HCT116 (cell line): ENCODE data around the gene OCRL. TPM values are rescaled to one million over a fixed set of nuclear protein-coding genes. Genes with fewer than 3 reads are reported as not detected.
A peak's percentile ranks its signal among the peaks of the same experiment; 100 is the strongest.

Source experiments
- ATAC-seq: fragments of 200-7000 bp; cut with Tn5 transposase; 2 replicates; pipeline ENCODE4 v1.9.1; 2020; ENCODE audit warnings: mild to moderate bottlenecking, moderate library complexity
- BruUV-seq: library from RNA; stranded (reverse); fragments of 400-500 nt; replicated peaks from 2 replicates; lab custom pipeline; 2021; lab: Mats Ljungman, UMichigan
- CTCF ChIA-PET: fragments of 300-600 bp; sonication (Branson Sonifier 250); formaldehyde crosslinking; loops from one replicate; lab custom pipeline; 2021; ENCODE audit warnings: antibody characterized with exemption; lab: Charles Lee
- POLR2A ChIA-PET: fragments of 300-600, 350-600 bp; sonication (Branson Sonifier 250); formaldehyde crosslinking; loops from one replicate; lab custom pipeline; 2021; ENCODE audit warnings: antibody characterized with exemption; lab: Charles Lee
- RAD21 ChIA-PET, 2 experiments: fragments of 300-600 bp; sonication (Branson Sonifier 250); formaldehyde crosslinking; loops; one replicate each; lab custom pipeline; 2023; ENCODE audit warnings: low total read pairs in 2 of 2; ENCODE audit not compliant: uncharacterized antibody in 2 of 2, unreplicated experiment in 2 of 2, low non-redundant PET in 1 of 2; lab: Charles Lee
- DNase-seq: peaks from one replicate; pipeline ENCODE4 v3.0.0-alpha.2; 2010; ENCODE audit warnings: low read depth, low spot score
- H2AFZ ChIP-seq: fragments of 200-600 bp; shearing (Covaris generic), sonication (generic); 2 replicates; pipeline ENCODE4 v1.6.1; 2017; ENCODE audit warnings: low read depth, mixed run types, mixed read lengths, antibody characterized with exemption, low read length; ENCODE audit not compliant: poor library complexity, severe bottlenecking
- H3K27ac ChIP-seq: 2 replicates; pipeline ENCODE4 v1.5.1; 2012; ENCODE audit warnings: low read depth, low read length
- H3K27me3 ChIP-seq: fragments of 200-600 bp; sonication (generic); 2 replicates; pipeline ENCODE4 v1.6.1; 2016; ENCODE audit warnings: mixed run types, low read length, mixed read lengths; ENCODE audit not compliant: insufficient read depth
- H3K36me3 ChIP-seq, 2 experiments: fragments of 200-500 bp in 1 of 2; fragments of 200-600 bp in 1 of 2; sonication (Bioruptor generic) in 1 of 2; sonication (generic) in 1 of 2; 2 replicates each; pipeline versions ENCODE4 v1.5.1 to v1.6.1; 2014 to 2016; ENCODE audit warnings: low read length in 2 of 2, inconsistent platforms in 1 of 2, mixed read lengths in 1 of 2, mixed run types in 1 of 2; ENCODE audit not compliant: insufficient read depth in 2 of 2, control insufficient read depth in 1 of 2
- H3K4me1 ChIP-seq, 2 experiments: fragments of 200-600 bp in 1 of 2; sonication (generic) in 1 of 2; 2 replicates each; pipeline versions ENCODE4 v1.5.1 to v1.6.1; 2012 to 2017; ENCODE audit warnings: low read length in 2 of 2, inconsistent platforms in 1 of 2, mild to moderate bottlenecking in 1 of 2, mixed read lengths in 1 of 2, mixed run types in 1 of 2, moderate library complexity in 1 of 2; ENCODE audit not compliant: insufficient read depth in 2 of 2, control insufficient read depth in 1 of 2
- H3K4me2 ChIP-seq: fragments of 200-600 bp; sonication (generic); 2 replicates; pipeline ENCODE4 v1.6.1; 2017; ENCODE audit warnings: mixed run types, low read length, mixed read lengths
- H3K4me3 ChIP-seq, 2 experiments: fragments of 200-600 bp in 1 of 2; sonication (generic) in 1 of 2; replicated peaks in 1 of 2; 2 replicates each; pipeline ENCODE4 v1.5.1; 2011 to 2016; ENCODE audit warnings: low read length in 2 of 2, control low read depth in 1 of 2, low read depth in 1 of 2, mild to moderate bottlenecking in 1 of 2, mixed read lengths in 1 of 2, mixed run types in 1 of 2
- H3K79me2 ChIP-seq: fragments of 200-600 bp; sonication (generic); 2 replicates; pipeline ENCODE4 v1.6.1; 2017; ENCODE audit warnings: mild to moderate bottlenecking, mixed run types, low read length, moderate library complexity, mixed read lengths; ENCODE audit not compliant: insufficient read depth
- H3K9ac ChIP-seq: fragments of 200-600 bp; sonication (generic); 2 replicates; pipeline ENCODE4 v1.6.1; 2016; ENCODE audit warnings: low read length, mixed read lengths
- H3K9me2 ChIP-seq: fragments of 200-600 bp; sonication (generic), shearing (Covaris generic); 2 replicates; pipeline ENCODE4 v1.6.1; 2017; ENCODE audit warnings: mixed run types, mild to moderate bottlenecking, moderate library complexity; ENCODE audit not compliant: insufficient read depth
- H3K9me3 ChIP-seq, 2 experiments: fragments of 200-500 bp in 1 of 2; fragments of 200-600 bp in 1 of 2; sonication (Bioruptor generic) in 1 of 2; sonication (generic) in 1 of 2; 2 replicates each; pipeline ENCODE4 v1.6.1; 2014 to 2017; ENCODE audit warnings: low read length in 2 of 2, mixed read lengths in 2 of 2, inconsistent platforms in 1 of 2, low read depth in 1 of 2, mild to moderate bottlenecking in 1 of 2, mixed run types in 1 of 2, moderate library complexity in 1 of 2; ENCODE audit not compliant: control insufficient read depth in 1 of 2, insufficient read depth in 1 of 2
- H4K20me1 ChIP-seq: fragments of 200-600 bp; sonication (generic), shearing (Covaris generic); 2 replicates; pipeline ENCODE4 v1.6.1; 2017; ENCODE audit warnings: mixed run types, mild to moderate bottlenecking, moderate library complexity; ENCODE audit not compliant: insufficient read depth
- EZH2 ChIP-seq: fragments of 200-600 bp; sonication (generic); IDR thresholded peaks from 2 replicates; pipeline ENCODE4 v1.6.1; 2017; ENCODE audit warnings: antibody characterized with exemption, mixed run types
- FOSL1 ChIP-seq: IDR thresholded peaks from 2 replicates; pipeline ENCODE4 v1.6.1; 2012; ENCODE audit warnings: low read depth
- JUND ChIP-seq: IDR thresholded peaks from 2 replicates; pipeline ENCODE4 v1.6.1; 2012
- RAD21 ChIP-seq: IDR thresholded peaks from 2 replicates; pipeline ENCODE4 v1.6.1; 2012; ENCODE audit warnings: low read depth, mild to moderate bottlenecking
- SIN3A ChIP-seq: IDR thresholded peaks from 2 replicates; pipeline ENCODE4 v1.6.1; 2012; ENCODE audit warnings: low read depth
- SP1 ChIP-seq: IDR thresholded peaks from 2 replicates; pipeline ENCODE4 v1.6.1; 2012; ENCODE audit warnings: low read depth
- TCF7L2 ChIP-seq: IDR thresholded peaks from 2 replicates; pipeline ENCODE4 v1.7.0; 2011; ENCODE audit warnings: borderline replicate concordance, inconsistent platforms; ENCODE audit not compliant: insufficient read depth, insufficient read length; ENCODE audit errors: extremely low read depth
- YY1 ChIP-seq: IDR thresholded peaks from 2 replicates; pipeline ENCODE4 v1.6.1; 2011; ENCODE audit warnings: low read length, low read depth, moderate library complexity, mild to moderate bottlenecking; ENCODE audit not compliant: insufficient replicate concordance; ENCODE audit errors: extremely low read depth
- intact Hi-C: fragments of 100-400 bp; cut with micrococcal nuclease; formaldehyde crosslinking; loops from 2 replicates; pipeline ENCODE4 v1.10.0; 2022
- total RNA-seq: library from RNA; stranded (reverse); gene quantifications from one replicate; pipeline ENCODE4 v1.2.1, GENCODE V29; 2021; ENCODE audit not compliant: unreplicated experiment
- TF ChIP-seq, protein P1 (sequence below), 3 experiments: fragments of 200-600 bp in 1 of 3; sonication (generic) in 1 of 3; IDR thresholded peaks in 2 of 3; conservative IDR thresholded peaks in 1 of 3; 2 replicates each; pipeline ENCODE4 v1.5.1; 2012 to 2017; ENCODE audit warnings: low read depth in 2 of 3, low read length in 2 of 3, antibody characterized with exemption in 1 of 3, borderline replicate concordance in 1 of 3, control low read depth in 1 of 3, mild to moderate bottlenecking in 1 of 3, mixed read lengths in 1 of 3, mixed run types in 1 of 3, moderate library complexity in 1 of 3; ENCODE audit not compliant: insufficient read depth in 1 of 3
- TF ChIP-seq, protein P2 (sequence below): IDR thresholded peaks from 2 replicates; pipeline ENCODE4 v1.6.1; 2012

Gene OCRL
- total RNA-seq, 1 experiment from 2014 or later = 19.8 TPM

DNA sequence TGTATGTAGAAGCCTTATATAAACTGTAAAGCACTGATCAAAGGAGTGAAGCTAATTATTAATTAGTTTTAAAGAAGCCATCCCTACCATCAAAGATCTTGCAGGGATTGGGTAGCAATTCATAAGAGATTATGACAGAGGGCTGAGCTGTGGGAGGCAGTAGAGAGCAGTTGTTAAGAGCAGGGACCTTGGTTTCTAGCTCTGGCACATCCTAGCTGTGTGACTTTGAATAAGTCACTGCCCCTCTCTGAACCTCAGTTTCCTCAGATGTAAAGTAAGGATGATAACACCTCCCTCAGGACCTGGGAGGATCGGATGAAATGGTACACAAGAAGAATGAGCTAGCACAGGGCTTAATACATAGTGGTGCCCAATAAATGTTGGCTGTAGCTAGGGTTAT lies 69.3 kb downstream of the OCRL start:
- Histone ChIP-seq H3K27ac (no peak overlapping the region), H3K4me3 (no peak overlapping the region), H4K20me1 (no peaks in the 10 kb centered on the region), H3K9me2 (no peaks in the 10 kb centered on the region), H3K9me3 (no peaks in the 10 kb centered on the region), H3K9ac (no peak overlapping the region), H2AFZ (no peak overlapping the region), H3K27me3 (no peaks in the 10 kb centered on the region), H3K4me2 (no peak overlapping the region), H3K79me2 (no peaks in the 10 kb centered on the region), H3K4me1 (peaks cover 6 to 7% of the 10 kb centered on the region in 2 experiments; a peak in 2 of 4 replicates), H3K36me3 (no peaks in the 10 kb centered on the region)
- no peak for ATAC-seq
- no TSS peak for BruUV-seq
- TF ChIP-seq, protein P1, sequence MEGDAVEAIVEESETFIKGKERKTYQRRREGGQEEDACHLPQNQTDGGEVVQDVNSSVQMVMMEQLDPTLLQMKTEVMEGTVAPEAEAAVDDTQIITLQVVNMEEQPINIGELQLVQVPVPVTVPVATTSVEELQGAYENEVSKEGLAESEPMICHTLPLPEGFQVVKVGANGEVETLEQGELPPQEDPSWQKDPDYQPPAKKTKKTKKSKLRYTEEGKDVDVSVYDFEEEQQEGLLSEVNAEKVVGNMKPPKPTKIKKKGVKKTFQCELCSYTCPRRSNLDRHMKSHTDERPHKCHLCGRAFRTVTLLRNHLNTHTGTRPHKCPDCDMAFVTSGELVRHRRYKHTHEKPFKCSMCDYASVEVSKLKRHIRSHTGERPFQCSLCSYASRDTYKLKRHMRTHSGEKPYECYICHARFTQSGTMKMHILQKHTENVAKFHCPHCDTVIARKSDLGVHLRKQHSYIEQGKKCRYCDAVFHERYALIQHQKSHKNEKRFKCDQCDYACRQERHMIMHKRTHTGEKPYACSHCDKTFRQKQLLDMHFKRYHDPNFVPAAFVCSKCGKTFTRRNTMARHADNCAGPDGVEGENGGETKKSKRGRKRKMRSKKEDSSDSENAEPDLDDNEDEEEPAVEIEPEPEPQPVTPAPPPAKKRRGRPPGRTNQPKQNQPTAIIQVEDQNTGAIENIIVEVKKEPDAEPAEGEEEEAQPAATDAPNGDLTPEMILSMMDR (IDR thresholded peaks at IDR 0.05 in 2 of 3, conservative IDR thresholded peaks at IDR 0.05 in 1 of 3; ENCODE audit: borderline replicate concordance in 1 of 3, insufficient read depth in 1 of 3, low read depth in 2 of 3, low read length in 2 of 3) = 0 out of 6 replicates have a peak, but pooled peaks of 1 of the 3 experiments have one; percentile 9
- TF ChIP-seq FOSL1 (no peak), RAD21 (0 out of 2 replicates have a peak, but pooled peaks have one; percentile 9)
- POLR2A ChIA-PET = no interaction called here
- intact Hi-C loops = loop anchor here (5.0 to 10.0 kb wide), 3 partner anchors 298 to 1305 kb away; partner anchors contain the start of gene UTP14A
- no peak for DNase-seq
- CTCF ChIA-PET = interaction anchor here (4.0 kb wide), 1 partner anchor 116 kb away, joined by 27 read pairs; no protein-coding TSS in a partner anchor
- RAD21 ChIA-PET = no interaction called here

DNA sequence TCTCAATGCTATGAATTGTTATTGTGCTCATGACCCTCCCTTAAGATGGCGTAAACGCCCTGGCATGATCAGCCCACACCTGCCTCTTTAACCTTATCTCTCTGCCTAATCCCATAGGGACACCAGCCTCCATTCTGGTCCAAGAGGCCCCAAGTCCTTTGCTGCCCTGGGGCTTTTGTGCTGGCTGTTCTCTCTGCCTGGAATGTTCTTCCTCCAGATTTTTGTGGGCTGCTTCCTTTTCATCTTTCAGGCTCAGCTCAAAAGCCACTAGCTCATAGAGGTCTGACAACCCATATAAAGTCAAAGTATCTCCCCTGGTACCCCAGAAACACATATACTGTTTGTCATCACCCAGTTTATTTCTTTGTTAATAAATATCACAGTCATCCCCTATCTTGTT lies 72.3 kb downstream of the OCRL start:
- Histone ChIP-seq H4K20me1 (no peaks in the 10 kb centered on the region), H3K9ac (no peak overlapping the region), H3K4me1 (no peaks in the 10 kb centered on the region), H3K36me3 (no peaks in the 10 kb centered on the region), H3K9me2 (no peaks in the 10 kb centered on the region), H3K27ac (no peak overlapping the region), H3K79me2 (no peaks in the 10 kb centered on the region), H3K9me3 (no peaks in the 10 kb centered on the region), H3K4me2 (no peak overlapping the region), H3K27me3 (no peaks in the 10 kb centered on the region), H2AFZ (no peak overlapping the region), H3K4me3 (no peak overlapping the region)
- POLR2A ChIA-PET = no interaction called here
- RAD21 ChIA-PET = no interaction called here
- no peak for ATAC-seq
- no peak for DNase-seq
- no TSS peak for BruUV-seq
- TF ChIP-seq SIN3A (no peak), SP1 (no peak), EZH2 (no peak), JUND (no peak), TCF7L2 (no peak), YY1 (no peak), FOSL1 (no peak)
- TF ChIP-seq, protein P2, sequence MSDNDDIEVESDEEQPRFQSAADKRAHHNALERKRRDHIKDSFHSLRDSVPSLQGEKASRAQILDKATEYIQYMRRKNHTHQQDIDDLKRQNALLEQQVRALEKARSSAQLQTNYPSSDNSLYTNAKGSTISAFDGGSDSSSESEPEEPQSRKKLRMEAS = no peak
- intact Hi-C loops = no loop called here
- CTCF ChIA-PET = no interaction called here
